ENCODE measurements around the gene SLC28A1.

SLC28A1 gene

GRCh38 chr15:84968301-84968700 lies 83.8 kb downstream of the SLC28A1 start:
- Histone ChIP-seq H3K4me2 (ENCODE audit: insufficient read depth, low read length) (no peak overlapping the region), H3K9me3 (ENCODE audit: insufficient read depth, low read length, severe bottlenecking) (no peaks in the 10 kb centered on the region), H3K27me3 (ENCODE audit: insufficient read depth, low read length, poor library complexity) (no peaks in the 10 kb centered on the region), H3K9ac (ENCODE audit: low read depth, low read length) (no peak overlapping the region), H2AFZ (ENCODE audit: low read depth, low read length) (0 out of 2 replicates have a peak overlapping the region, but pooled peaks have one; percentile 17), H4K20me1 (ENCODE audit: insufficient read depth, low read length) (no peaks in the 10 kb centered on the region), H3K27ac (ENCODE audit: low read length) (no peak overlapping the region), H3K79me2 (ENCODE audit: insufficient read depth, low read length) (no peaks in the 10 kb centered on the region), H3K4me3 (ENCODE audit: low read depth in 1 of 2, low read length in 2 of 2) (no peak overlapping the region), H3K4me1 (ENCODE audit: insufficient read depth, low read length) (peaks cover 6% of the 10 kb centered on the region; the same call in 1 of the 2 replicates), H3K36me3 (ENCODE audit: insufficient read depth, low read length) (no peaks in the 10 kb centered on the region)
- ATAC-seq (ENCODE audit: insufficient read depth, low read depth) (no peak), DNase-seq (no peak)
- TF ChIP-seq, protein P1, sequence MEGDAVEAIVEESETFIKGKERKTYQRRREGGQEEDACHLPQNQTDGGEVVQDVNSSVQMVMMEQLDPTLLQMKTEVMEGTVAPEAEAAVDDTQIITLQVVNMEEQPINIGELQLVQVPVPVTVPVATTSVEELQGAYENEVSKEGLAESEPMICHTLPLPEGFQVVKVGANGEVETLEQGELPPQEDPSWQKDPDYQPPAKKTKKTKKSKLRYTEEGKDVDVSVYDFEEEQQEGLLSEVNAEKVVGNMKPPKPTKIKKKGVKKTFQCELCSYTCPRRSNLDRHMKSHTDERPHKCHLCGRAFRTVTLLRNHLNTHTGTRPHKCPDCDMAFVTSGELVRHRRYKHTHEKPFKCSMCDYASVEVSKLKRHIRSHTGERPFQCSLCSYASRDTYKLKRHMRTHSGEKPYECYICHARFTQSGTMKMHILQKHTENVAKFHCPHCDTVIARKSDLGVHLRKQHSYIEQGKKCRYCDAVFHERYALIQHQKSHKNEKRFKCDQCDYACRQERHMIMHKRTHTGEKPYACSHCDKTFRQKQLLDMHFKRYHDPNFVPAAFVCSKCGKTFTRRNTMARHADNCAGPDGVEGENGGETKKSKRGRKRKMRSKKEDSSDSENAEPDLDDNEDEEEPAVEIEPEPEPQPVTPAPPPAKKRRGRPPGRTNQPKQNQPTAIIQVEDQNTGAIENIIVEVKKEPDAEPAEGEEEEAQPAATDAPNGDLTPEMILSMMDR (IDR thresholded peaks at IDR 0.05; ENCODE audit: borderline replicate concordance, extremely low read depth, low read length, poor library complexity, severe bottlenecking), result no peak
- TF ChIP-seq EZH2 (IDR thresholded peaks at IDR 0.05; ENCODE audit: borderline replicate concordance, low read depth, low read length, severe bottlenecking), result no peak

GRCh38 chr15:84969257-84969656 lies 84.8 kb downstream of the SLC28A1 start:
- no peak overlapping the region for H3K4me3 ChIP-seq (ENCODE audit: low read depth in 1 of 2, low read length in 2 of 2)
- H3K4me1 ChIP-seq (ENCODE audit: insufficient read depth, low read length), result peaks cover 6% of the 10 kb centered on the region; the same call in 1 of the 2 replicates
- no peak overlapping the region for H3K9ac ChIP-seq (ENCODE audit: low read depth, low read length)
- H4K20me1 ChIP-seq (ENCODE audit: insufficient read depth, low read length), result no peaks in the 10 kb centered on the region
- H3K27ac ChIP-seq (ENCODE audit: low read length), result no peak overlapping the region
- DNase-seq (no peak), ATAC-seq (ENCODE audit: insufficient read depth, low read depth) (no peak)
- TF ChIP-seq, protein P1 (IDR thresholded peaks at IDR 0.05; ENCODE audit: borderline replicate concordance, extremely low read depth, low read length, poor library complexity, severe bottlenecking), result no peak
- no peak for TF ChIP-seq EZH2 (IDR thresholded peaks at IDR 0.05; ENCODE audit: borderline replicate concordance, low read depth, low read length, severe bottlenecking)
- H3K79me2 ChIP-seq (ENCODE audit: insufficient read depth, low read length), result no peaks in the 10 kb centered on the region
- no peaks in the 10 kb centered on the region for H3K27me3 ChIP-seq (ENCODE audit: insufficient read depth, low read length, poor library complexity)
- no peaks in the 10 kb centered on the region for H3K36me3 ChIP-seq (ENCODE audit: insufficient read depth, low read length)
- no peak overlapping the region for H2AFZ ChIP-seq (ENCODE audit: low read depth, low read length)
- no peaks in the 10 kb centered on the region for H3K9me3 ChIP-seq (ENCODE audit: insufficient read depth, low read length, severe bottlenecking)
- H3K4me2 ChIP-seq (ENCODE audit: insufficient read depth, low read length), result no peak overlapping the region

GRCh38 chr15:84970843-84971242 lies 86.4 kb downstream of the SLC28A1 start:
- H3K36me3 ChIP-seq (ENCODE audit: insufficient read depth, low read length), result no peaks in the 10 kb centered on the region
- TF ChIP-seq EZH2 (IDR thresholded peaks at IDR 0.05; ENCODE audit: borderline replicate concordance, low read depth, low read length, severe bottlenecking), result no peak
- TF ChIP-seq, protein P1 (IDR thresholded peaks at IDR 0.05; ENCODE audit: borderline replicate concordance, extremely low read depth, low read length, poor library complexity, severe bottlenecking), result no peak
- no peak overlapping the region for H2AFZ ChIP-seq (ENCODE audit: low read depth, low read length)
- H3K27me3 ChIP-seq (ENCODE audit: insufficient read depth, low read length, poor library complexity), result no peaks in the 10 kb centered on the region
- no peaks in the 10 kb centered on the region for H3K79me2 ChIP-seq (ENCODE audit: insufficient read depth, low read length)
- H3K9ac ChIP-seq (ENCODE audit: low read depth, low read length), result no peak overlapping the region
- DNase-seq, result no peak
- no peak for ATAC-seq (ENCODE audit: insufficient read depth, low read depth)
- peaks cover 6% of the 10 kb centered on the region; the same call in 1 of the 2 replicates for H3K4me1 ChIP-seq (ENCODE audit: insufficient read depth, low read length)
- no peaks in the 10 kb centered on the region for H3K9me3 ChIP-seq (ENCODE audit: insufficient read depth, low read length, severe bottlenecking)
- H3K4me2 ChIP-seq (ENCODE audit: insufficient read depth, low read length), result no peak overlapping the region
- no peak overlapping the region for H3K4me3 ChIP-seq (ENCODE audit: low read depth in 1 of 2, low read length in 2 of 2)
- H4K20me1 ChIP-seq (ENCODE audit: insufficient read depth, low read length), result no peaks in the 10 kb centered on the region
- H3K27ac ChIP-seq (ENCODE audit: low read length), result no peak overlapping the region

All from DND-41 (cell line).